ENCODE data around the gene STXBP5. TPM values are rescaled to one million over a fixed set of nuclear protein-coding genes. Genes with fewer than 3 reads are reported as not detected.

Gene STXBP5
- 6.9 and 9.1 TPM in 2 replicates for total RNA-seq (2014; rRNA removed; shearing (Covaris generic))

- Histone ChIP-seq H3K4me3 (ENCODE audit: insufficient read depth, low read depth, low read length) (peak within 1 kb of the TSS; percentile 67), H3K27me3 (ENCODE audit: control insufficient read depth, insufficient read depth, low read length) (no peaks in the 10 kb centered on the region), H3K36me3 (replicated peaks; ENCODE audit: control insufficient read depth, insufficient read depth, low read length) (no peaks in the 10 kb centered on the region)
- peak; percentile 53 for DNase-seq
These were observed at the start of gene STXBP5 for GRCh38 chr6:147204060-147204785. STXBP5 (plus strand) TSS chr6:147204417; CDS start chr6:147204533, 116 bp downstream.

DNA sequence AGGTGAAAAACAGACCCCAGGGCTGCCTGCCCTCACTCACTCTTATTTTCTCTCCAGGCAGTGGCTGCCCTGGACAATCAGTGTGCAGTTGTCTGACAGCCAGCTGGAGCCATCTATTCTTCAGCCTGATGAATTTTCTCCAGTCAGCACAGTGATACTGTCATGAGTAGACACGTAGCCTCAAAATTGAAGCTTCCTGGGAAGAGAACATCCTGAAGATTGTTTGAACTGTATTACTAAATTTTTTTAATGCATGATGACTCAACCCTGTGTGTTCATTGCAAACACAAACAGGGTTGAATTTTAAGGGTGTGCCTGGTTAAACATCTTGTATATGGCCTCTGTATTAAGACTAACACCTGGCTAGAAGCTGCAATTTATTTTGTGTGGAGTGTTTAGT lies 49.8 kb upstream of the STXBP5 start:
- Histone ChIP-seq H3K4me3 (ENCODE audit: insufficient read depth, low read depth, low read length) (no peak overlapping the region), H3K36me3 (replicated peaks; ENCODE audit: control insufficient read depth, insufficient read depth, low read length) (no peaks in the 10 kb centered on the region), H3K27me3 (ENCODE audit: control insufficient read depth, insufficient read depth, low read length) (no peaks in the 10 kb centered on the region)
- DNase-seq = no peak

DNA sequence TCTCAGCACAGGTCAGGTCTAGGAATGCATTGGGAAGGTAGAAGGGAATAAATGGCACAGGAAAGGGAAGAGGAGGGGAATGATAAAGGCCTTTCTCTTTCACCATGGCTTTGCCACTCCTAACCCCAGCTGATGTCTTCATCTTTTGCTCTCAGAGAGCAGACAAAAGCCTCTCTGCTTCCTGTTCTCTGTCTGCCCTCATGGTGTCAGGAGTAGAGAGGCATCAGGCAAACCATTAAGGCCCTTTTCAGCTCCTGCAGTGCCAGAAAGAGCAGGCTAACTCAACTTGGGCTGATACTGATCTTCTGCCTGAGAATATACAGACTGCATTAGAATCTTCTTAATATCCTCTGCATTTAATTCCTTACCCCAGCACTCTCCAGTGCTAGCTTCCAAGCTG lies 48.0 kb upstream of the STXBP5 start:
- H3K27me3 ChIP-seq (ENCODE audit: control insufficient read depth, insufficient read depth, low read length) = no peaks in the 10 kb centered on the region
- no peak for DNase-seq
- H3K36me3 ChIP-seq (replicated peaks; ENCODE audit: control insufficient read depth, insufficient read depth, low read length) = no peaks in the 10 kb centered on the region
- H3K4me3 ChIP-seq (ENCODE audit: insufficient read depth, low read depth, low read length) = no peak overlapping the region

- DNase-seq = no peak
These were observed 47.3 kb upstream of the STXBP5 start for GRCh38 chr6:147156799-147157382.

GRCh38 chr6:147157930-147158329 lies 46.3 kb upstream of the STXBP5 start:
- H3K36me3 ChIP-seq (replicated peaks; ENCODE audit: control insufficient read depth, insufficient read depth, low read length) = no peaks in the 10 kb centered on the region

More at GRCh38 chr6:147156799-147157382, 47.3 kb upstream of the STXBP5 start:
- H3K36me3 ChIP-seq (replicated peaks; ENCODE audit: control insufficient read depth, insufficient read depth, low read length) = no peaks in the 10 kb centered on the region
- no peak overlapping the region for H3K4me3 ChIP-seq (ENCODE audit: insufficient read depth, low read depth, low read length)
- no peaks in the 10 kb centered on the region for H3K27me3 ChIP-seq (ENCODE audit: control insufficient read depth, insufficient read depth, low read length)

GRCh38 chr6:147158881-147159280 lies 45.3 kb upstream of the STXBP5 start:
- no peak for DNase-seq
- Histone ChIP-seq H3K36me3 (replicated peaks; ENCODE audit: control insufficient read depth, insufficient read depth, low read length) (no peaks in the 10 kb centered on the region), H3K4me3 (ENCODE audit: insufficient read depth, low read depth, low read length) (no peak overlapping the region), H3K27me3 (ENCODE audit: control insufficient read depth, insufficient read depth, low read length) (no peaks in the 10 kb centered on the region)

More at GRCh38 chr6:147157930-147158329, 46.3 kb upstream of the STXBP5 start:
- Histone ChIP-seq H3K27me3 (ENCODE audit: control insufficient read depth, insufficient read depth, low read length) (no peaks in the 10 kb centered on the region), H3K4me3 (ENCODE audit: insufficient read depth, low read depth, low read length) (no peak overlapping the region)
- DNase-seq = no peak

DNA sequence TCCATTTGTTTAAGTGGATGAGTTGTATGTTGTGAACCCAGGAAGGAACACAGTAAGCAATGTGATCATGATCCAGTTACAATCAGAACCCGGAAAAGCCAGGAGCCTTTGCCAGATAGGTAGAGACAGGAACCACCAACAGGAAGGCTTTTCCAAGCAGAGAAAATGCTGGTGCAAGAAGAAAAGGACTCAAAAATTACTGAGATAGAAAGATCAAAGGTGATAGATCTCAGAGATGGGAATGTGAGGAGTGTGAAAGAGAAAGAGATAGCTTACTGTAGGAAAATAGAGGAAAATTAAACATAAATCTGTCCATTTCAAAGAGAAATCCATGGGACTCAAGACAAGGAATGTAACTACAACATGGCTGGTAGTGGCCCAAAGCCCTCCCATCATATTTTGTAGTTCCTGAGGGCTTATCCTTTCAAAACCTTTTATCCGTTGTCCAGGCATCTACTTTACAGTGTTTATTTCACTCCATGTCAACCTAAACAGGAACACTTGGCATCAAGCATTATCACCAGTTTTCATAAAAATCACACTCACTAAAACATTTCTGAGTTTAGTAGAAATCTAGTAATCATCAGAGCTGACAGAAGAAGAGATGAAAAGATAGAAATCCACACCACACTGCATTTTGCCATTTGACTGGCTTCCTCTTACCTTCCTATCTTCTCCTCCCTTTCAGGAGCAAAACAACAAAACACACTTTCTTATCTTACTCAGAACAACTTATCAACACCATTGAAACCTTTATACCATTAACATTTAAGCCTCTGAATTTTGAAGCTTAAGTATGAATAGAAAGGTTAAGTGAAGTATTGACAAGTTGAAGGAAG lies 44.5 kb upstream of the STXBP5 start:
- no peak for DNase-seq
- Histone ChIP-seq H3K4me3 (ENCODE audit: insufficient read depth, low read depth, low read length) (no peak overlapping the region), H3K36me3 (replicated peaks; ENCODE audit: control insufficient read depth, insufficient read depth, low read length) (no peaks in the 10 kb centered on the region), H3K27me3 (ENCODE audit: control insufficient read depth, insufficient read depth, low read length) (no peaks in the 10 kb centered on the region)

- no peaks in the 10 kb centered on the region for H3K36me3 ChIP-seq (replicated peaks; ENCODE audit: control insufficient read depth, insufficient read depth, low read length)
- DNase-seq = no peak
- H3K27me3 ChIP-seq (ENCODE audit: control insufficient read depth, insufficient read depth, low read length) = no peaks in the 10 kb centered on the region
- no peak overlapping the region for H3K4me3 ChIP-seq (ENCODE audit: insufficient read depth, low read depth, low read length)
These were observed 43.6 kb upstream of the STXBP5 start for GRCh38 chr6:147160593-147160992.

DNA sequence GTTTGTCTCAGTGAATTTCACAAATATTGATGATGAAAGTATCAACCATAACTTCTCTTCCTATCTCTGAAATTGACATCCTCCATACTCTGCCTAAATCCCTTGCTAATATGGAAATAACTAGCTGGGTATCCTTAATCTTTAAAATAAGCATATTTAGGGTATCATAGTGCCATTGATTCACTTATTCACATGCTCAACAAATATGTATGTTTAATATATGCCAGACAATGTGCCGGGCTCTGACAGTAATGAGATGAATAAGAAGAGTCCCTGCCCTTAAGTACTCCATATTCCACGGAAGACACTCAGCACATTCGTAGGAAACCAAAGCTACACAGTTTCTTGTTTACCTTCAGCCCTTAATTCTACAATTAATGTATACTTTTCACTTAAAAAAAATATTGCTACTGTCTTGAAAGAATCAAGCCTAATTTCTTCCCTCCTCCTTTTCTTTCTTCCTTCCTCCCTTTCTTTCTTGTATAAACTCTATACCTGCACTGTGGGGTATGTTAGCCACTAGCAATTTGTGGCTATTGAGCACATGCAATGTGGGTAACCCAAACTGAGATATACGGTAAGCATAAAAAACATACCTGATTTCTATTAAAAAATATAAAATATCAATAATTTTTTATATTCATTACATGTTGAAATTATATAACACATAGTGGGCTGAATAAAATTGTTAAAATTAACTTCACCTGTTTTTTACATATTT lies 42.8 kb upstream of the STXBP5 start:
- no peak for DNase-seq
- H3K27me3 ChIP-seq (ENCODE audit: control insufficient read depth, insufficient read depth, low read length) = no peaks in the 10 kb centered on the region
- H3K36me3 ChIP-seq (replicated peaks; ENCODE audit: control insufficient read depth, insufficient read depth, low read length) = no peaks in the 10 kb centered on the region
- no peak overlapping the region for H3K4me3 ChIP-seq (ENCODE audit: insufficient read depth, low read depth, low read length)

DNA sequence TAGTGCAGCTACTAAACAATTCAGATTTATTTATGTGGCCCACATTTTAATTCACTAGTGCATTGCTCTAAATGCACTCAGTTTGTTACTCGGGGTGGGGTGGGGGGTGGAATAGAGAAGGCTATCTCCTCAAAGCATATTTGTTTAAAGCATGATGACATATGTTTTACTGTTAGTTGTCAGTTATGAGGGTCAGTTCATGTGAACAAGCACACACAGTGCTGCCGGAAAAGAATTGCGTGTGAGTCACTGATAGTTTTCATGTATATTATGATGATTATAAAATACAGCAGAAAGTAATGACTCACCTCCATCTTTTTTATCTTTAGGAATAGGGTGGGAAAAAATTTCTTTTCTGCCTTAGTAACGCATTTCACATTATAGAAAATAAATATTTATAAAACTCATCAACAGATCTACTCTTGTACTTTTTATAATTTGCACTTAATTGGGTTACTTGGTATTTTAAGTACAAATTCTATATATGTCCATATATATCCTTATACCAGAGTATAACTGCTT lies 42.2 kb upstream of the STXBP5 start:
- Histone ChIP-seq H3K27me3 (ENCODE audit: control insufficient read depth, insufficient read depth, low read length) (no peaks in the 10 kb centered on the region), H3K36me3 (replicated peaks; ENCODE audit: control insufficient read depth, insufficient read depth, low read length) (no peaks in the 10 kb centered on the region), H3K4me3 (ENCODE audit: insufficient read depth, low read depth, low read length) (no peak overlapping the region)
- DNase-seq = no peak

DNA sequence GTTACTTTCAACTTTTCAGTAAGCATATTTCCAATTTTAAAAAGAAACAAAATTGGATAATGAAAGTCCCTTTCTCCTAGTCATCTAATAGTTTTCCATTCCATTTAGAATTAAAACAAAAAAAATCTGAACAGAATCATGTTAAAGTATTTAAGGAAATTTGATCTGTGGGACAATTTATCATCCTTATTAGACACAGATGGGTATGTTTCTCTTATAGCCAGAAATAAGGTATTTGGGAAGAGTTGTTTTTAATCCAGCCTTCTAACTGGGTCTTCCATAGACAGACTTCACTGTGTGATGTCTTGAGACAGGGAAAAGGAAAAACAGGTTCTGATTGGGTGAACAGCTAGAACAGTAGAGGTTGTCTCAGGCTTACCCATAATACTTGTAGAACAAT lies 39.5 kb upstream of the STXBP5 start:
- no peaks in the 10 kb centered on the region for H3K36me3 ChIP-seq (replicated peaks; ENCODE audit: control insufficient read depth, insufficient read depth, low read length)
- no peak for DNase-seq
- no peaks in the 10 kb centered on the region for H3K27me3 ChIP-seq (ENCODE audit: control insufficient read depth, insufficient read depth, low read length)
- H3K4me3 ChIP-seq (ENCODE audit: insufficient read depth, low read depth, low read length) = no peak overlapping the region

DNA sequence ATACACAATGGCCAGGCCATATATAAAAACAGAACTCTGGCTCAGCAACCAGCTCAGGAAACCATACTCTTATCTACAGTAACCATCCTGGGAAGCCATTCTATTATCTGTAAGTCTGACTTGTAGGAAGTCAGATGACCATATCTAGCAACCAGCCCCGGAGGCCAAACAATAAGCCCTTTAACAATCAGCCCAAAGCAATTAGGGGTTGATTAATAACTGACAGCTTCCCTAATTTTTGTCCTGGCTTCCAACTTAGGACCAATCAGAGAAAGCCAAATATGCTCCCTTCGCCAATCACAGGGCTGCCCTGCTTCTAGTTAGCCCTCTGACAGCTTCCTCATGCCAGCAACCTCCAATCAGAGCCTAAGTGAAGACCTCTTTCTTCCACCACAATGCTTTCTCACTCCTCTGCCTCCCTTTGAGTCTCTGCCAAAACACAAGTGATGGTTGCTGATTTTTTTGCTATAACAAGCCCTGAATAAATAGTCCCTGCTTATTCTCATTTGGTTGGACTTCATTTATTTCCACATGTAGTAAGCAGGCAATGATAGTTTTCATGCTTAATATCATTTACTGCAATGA lies 37.8 kb upstream of the STXBP5 start:
- no peak overlapping the region for H3K4me3 ChIP-seq (ENCODE audit: insufficient read depth, low read depth, low read length)
- DNase-seq = no peak
- no peaks in the 10 kb centered on the region for H3K27me3 ChIP-seq (ENCODE audit: control insufficient read depth, insufficient read depth, low read length)
- H3K36me3 ChIP-seq (replicated peaks; ENCODE audit: control insufficient read depth, insufficient read depth, low read length) = no peaks in the 10 kb centered on the region

- Histone ChIP-seq H3K36me3 (replicated peaks; ENCODE audit: control insufficient read depth, insufficient read depth, low read length) (no peaks in the 10 kb centered on the region), H3K27me3 (ENCODE audit: control insufficient read depth, insufficient read depth, low read length) (no peaks in the 10 kb centered on the region), H3K4me3 (ENCODE audit: insufficient read depth, low read depth, low read length) (no peak overlapping the region)
- no peak for DNase-seq
These were observed 37.2 kb upstream of the STXBP5 start for GRCh38 chr6:147166992-147167391.

Data from H7 (cell line).